B cell (primary cell): ENCODE data around the gene B3GNT7. TPM values are rescaled to one million over a fixed set of nuclear protein-coding genes. Genes with fewer than 3 reads are reported as not detected.

Experiments
- ATAC-seq: fragments of 200-7000 bp; cut with Tn5 transposase; one replicate; pipeline ENCODE4 v1.10.0; 2021; ENCODE audit warnings: low read depth, mild to moderate bottlenecking, moderate number of reproducible peaks, moderate library complexity
- CTCF ChIA-PET: fragments of 350-600 bp; sonication (Branson Sonifier 250); formaldehyde crosslinking; loops from one replicate; lab custom pipeline; 2021; ENCODE audit warnings: antibody characterized with exemption, inconsistent platforms; lab: Charles Lee
- POLR2A ChIA-PET: fragments of 350-600 bp; sonication (Branson Sonifier 250); formaldehyde crosslinking; loops from one replicate; lab custom pipeline; 2021; ENCODE audit warnings: antibody characterized with exemption; lab: Charles Lee
- DNase-seq: peaks from one replicate; pipeline ENCODE4 v3.0.0; 2013
- H2AFZ ChIP-seq: 2 replicates; pipeline ENCODE4 v1.6.1; 2012; ENCODE audit warnings: mild to moderate bottlenecking, low read depth, low read length; ENCODE audit not compliant: insufficient read depth, poor library complexity, severe bottlenecking
- H3K27ac ChIP-seq, 2 donors: 1 replicate in 1 of 2; 2 replicates in 1 of 2; pipeline ENCODE4 v1.5.1; 2012 to 2013; ENCODE audit warnings: low read length in 2 of 2, mild to moderate bottlenecking in 2 of 2, moderate library complexity in 1 of 2
- H3K27me3 ChIP-seq, 4 experiments: fragments of 200-600 bp in 1 of 4; sonication (generic) in 1 of 4; replicated peaks in 1 of 4; 1 replicate in 2 of 4; 2 replicates in 2 of 4; pipeline versions ENCODE4 v1.6.1 to v1.7.0; 2013 to 2016; ENCODE audit warnings: low read length in 3 of 4, mild to moderate bottlenecking in 2 of 4, mixed read lengths in 1 of 4, moderate library complexity in 1 of 4; ENCODE audit not compliant: insufficient read depth in 4 of 4, control insufficient read depth in 3 of 4; ENCODE audit errors: control extremely low read depth in 1 of 4
- H3K36me3 ChIP-seq, 2 experiments: replicated peaks in 1 of 2; 1 replicate in 1 of 2; 2 replicates in 1 of 2; pipeline versions ENCODE4 v1.6.1 to v1.7.1; 2013; ENCODE audit warnings: low read length in 1 of 2; ENCODE audit not compliant: insufficient read depth in 2 of 2, control insufficient read depth in 1 of 2; ENCODE audit errors: control extremely low read depth in 1 of 2, extremely low read depth in 1 of 2
- H3K4me1 ChIP-seq, 2 donors: fragments of 200-600 bp in 1 of 2; sonication (generic) in 1 of 2; 1 replicate in 1 of 2; 2 replicates in 1 of 2; pipeline versions ENCODE4 v1.5.1 to v1.6.1; 2013 to 2017; ENCODE audit warnings: low read length in 2 of 2; ENCODE audit not compliant: control insufficient read depth in 2 of 2, insufficient read depth in 2 of 2
- H3K4me2 ChIP-seq: replicated peaks from 2 replicates; pipeline ENCODE3; 2012; ENCODE audit warnings: mild to moderate bottlenecking, low read depth, low read length; ENCODE audit not compliant: poor library complexity, severe bottlenecking
- H3K4me3 ChIP-seq, 5 experiments: fragments of 200-600 bp in 1 of 5; sonication (generic) in 1 of 5; 1 replicate in 3 of 5; 2 replicates in 2 of 5; pipeline versions ENCODE4 v1.5.1 to v1.7.0; 2011 to 2016; ENCODE audit warnings: low read length in 4 of 5, mild to moderate bottlenecking in 4 of 5, low read depth in 2 of 5, control low read depth in 1 of 5, moderate library complexity in 1 of 5; ENCODE audit not compliant: insufficient read depth in 1 of 5; ENCODE audit errors: control extremely low read depth in 1 of 5, extremely low read depth in 1 of 5
- H3K79me2 ChIP-seq: fragments of 200-600 bp; sonication (generic); one replicate; pipeline ENCODE4 v1.6.0; 2016; ENCODE audit warnings: low read length; ENCODE audit not compliant: control insufficient read depth, insufficient read depth
- H3K9ac ChIP-seq: fragments of 200-600 bp; sonication (generic); 2 replicates; pipeline ENCODE4 v1.6.1; 2017; ENCODE audit warnings: mild to moderate bottlenecking, low read length, moderate library complexity
- H3K9me3 ChIP-seq, 3 donors: one replicate each; pipeline versions ENCODE4 v1.6.1 to v1.7.1; 2013; ENCODE audit warnings: low read length in 2 of 3; ENCODE audit not compliant: control insufficient read depth in 2 of 3, insufficient read depth in 1 of 3; ENCODE audit errors: control extremely low read depth in 1 of 3
- H4K20me1 ChIP-seq: 2 replicates; pipeline ENCODE4 v1.6.0; 2012; ENCODE audit warnings: mild to moderate bottlenecking, low read length; ENCODE audit not compliant: insufficient read depth, control insufficient read depth, poor library complexity, severe bottlenecking
- H3K27ac Mint-ChIP-seq: one replicate; pipeline ENCODE4 v1.8.0; 2021; ENCODE audit warnings: mixed read lengths
- H3K27me3 Mint-ChIP-seq: one replicate; pipeline ENCODE4 v1.8.0; 2021; ENCODE audit warnings: mixed read lengths
- H3K4me1 Mint-ChIP-seq: one replicate; pipeline ENCODE4 v1.8.0; 2021; ENCODE audit warnings: mixed read lengths
- H3K4me3 Mint-ChIP-seq: one replicate; pipeline ENCODE4 v1.8.0; 2021; ENCODE audit warnings: mixed read lengths
- H3K9me3 Mint-ChIP-seq: one replicate; pipeline ENCODE4 v1.8.0; 2022; ENCODE audit warnings: mixed read lengths; ENCODE audit not compliant: insufficient read depth
- EZH2 ChIP-seq: IDR thresholded peaks from 2 replicates; pipeline ENCODE4 v1.6.1; 2012; ENCODE audit warnings: borderline replicate concordance, low read depth, mild to moderate bottlenecking, moderate library complexity, low read length; ENCODE audit not compliant: insufficient read depth, poor library complexity, severe bottlenecking
- WGBS: methylation state at CpG from one replicate; pipeline ENCODE4 v1.1.5; 2013; ENCODE audit warnings: missing lambda C conversion rate; ENCODE audit not compliant: insufficient coverage; 5-methylcytosine and 5-hydroxymethylcytosine counted together
- intact Hi-C: fragments of 100-400 bp; cut with micrococcal nuclease; formaldehyde crosslinking; loops from one replicate; pipeline ENCODE4 v1.10.0; 2022
- polyA plus RNA-seq: library from polyadenylated mRNA; depleted of rRNA; stranded (reverse); fragments of >200 nt; gene quantifications from 2 replicates; pipeline ENCODE4 v1.2.3, GENCODE V29; 2012
- total RNA-seq, 2 donors: library from RNA; stranded (reverse); fragments of 120-200 nt in 1 of 2; gene quantifications; 1 replicate in 1 of 2; 2 replicates in 1 of 2; pipeline versions ENCODE4 v1.2.3 to v1.2.4, GENCODE V29; 2013 to 2022
- TF ChIP-seq, protein P1 (sequence below): fragments of 200-600 bp; IDR thresholded peaks from one replicate; pipeline ENCODE4 v1.8.0; 2022; ENCODE audit warnings: antibody characterized with exemption, mild to moderate bottlenecking

Gene B3GNT7
- total and polyA plus RNA-seq, 2 donors (not counting 1 experiment from before 2014, with no cell fraction given): 5.7 to 14.3 TPM

DNA sequence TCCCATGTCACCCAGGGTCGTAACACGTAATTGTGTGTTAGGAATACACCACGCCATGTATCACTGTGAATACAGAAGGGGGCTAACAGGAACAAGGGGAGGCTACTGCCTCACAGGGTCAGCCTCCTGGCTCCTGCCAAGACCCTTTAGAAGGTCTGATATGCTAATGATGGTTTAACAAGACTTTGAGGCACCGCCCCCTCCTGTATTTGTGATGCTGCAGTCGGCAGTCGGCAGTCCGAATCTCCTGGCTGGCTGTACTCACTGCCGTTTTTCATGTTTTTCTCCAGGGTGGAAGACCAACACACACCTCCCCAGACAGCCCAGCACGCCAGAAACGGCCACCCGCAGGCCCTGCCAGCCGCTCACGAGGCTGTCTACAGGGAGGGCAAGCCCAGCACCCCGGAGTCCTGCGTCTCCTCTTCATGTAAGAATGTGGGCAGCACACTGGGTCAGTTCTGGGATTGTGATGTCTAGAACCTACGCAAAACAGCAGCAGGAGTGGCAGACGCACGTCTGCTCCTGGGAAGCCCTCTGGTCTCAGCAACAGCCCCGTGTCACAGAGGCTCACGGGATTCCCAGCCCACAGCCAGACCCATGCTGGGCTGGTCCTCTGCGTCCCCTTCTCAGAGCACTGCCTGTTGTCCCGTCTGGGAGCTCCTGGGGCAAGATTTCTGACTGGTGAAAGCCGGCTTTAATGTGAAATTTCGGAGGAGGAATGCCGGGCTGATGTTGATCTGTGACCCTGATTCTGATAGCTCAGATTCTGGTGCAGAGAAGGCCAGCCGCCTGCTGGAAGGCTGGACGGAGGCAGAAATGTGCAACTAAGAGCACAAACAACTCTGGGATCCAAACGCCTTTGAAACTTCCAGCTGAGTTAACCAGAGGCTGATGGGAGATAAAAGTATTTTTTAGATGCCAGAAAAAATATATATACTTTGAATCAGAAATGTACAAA is 39.7 kb upstream of the B3GNT7 start:
- Histone ChIP-seq H3K27ac (no peak overlapping the region), H3K9me3 (no peaks in the 10 kb centered on the region), H3K36me3 (no peaks in the 10 kb centered on the region), H3K4me1 (no peaks in the 10 kb centered on the region), H2AFZ (no peak overlapping the region), H3K79me2 (no peaks in the 10 kb centered on the region), H3K27me3 (no peaks in the 10 kb centered on the region), H3K4me2 (no peak overlapping the region), H4K20me1 (no peaks in the 10 kb centered on the region), H3K9ac (no peak overlapping the region), H3K4me3 (no peak overlapping the region)
- Mint-ChIP-seq H3K4me1 (peaks cover under 1% of the 10 kb centered on the region), H3K27me3 (no peaks in the 10 kb centered on the region), H3K27ac (no peak overlapping the region), H3K4me3 (no peak overlapping the region), H3K9me3 (no peaks in the 10 kb centered on the region)
- ChIA-PET POLR2A (interaction anchor here (0.6 kb wide), 1 partner anchor 38 kb away, joined by 3 read pairs; no protein-coding TSS in a partner anchor), CTCF (interaction anchor here (0.6 kb wide), 1 partner anchor 13 kb away, joined by 3 read pairs; no protein-coding TSS in a partner anchor)
- intact Hi-C loops: no loop called here
- no peak for ATAC-seq
- DNase-seq: no peak
- 88% methylated on average over 27 of the region's 28 CpGs for WGBS
- TF ChIP-seq, protein P1, sequence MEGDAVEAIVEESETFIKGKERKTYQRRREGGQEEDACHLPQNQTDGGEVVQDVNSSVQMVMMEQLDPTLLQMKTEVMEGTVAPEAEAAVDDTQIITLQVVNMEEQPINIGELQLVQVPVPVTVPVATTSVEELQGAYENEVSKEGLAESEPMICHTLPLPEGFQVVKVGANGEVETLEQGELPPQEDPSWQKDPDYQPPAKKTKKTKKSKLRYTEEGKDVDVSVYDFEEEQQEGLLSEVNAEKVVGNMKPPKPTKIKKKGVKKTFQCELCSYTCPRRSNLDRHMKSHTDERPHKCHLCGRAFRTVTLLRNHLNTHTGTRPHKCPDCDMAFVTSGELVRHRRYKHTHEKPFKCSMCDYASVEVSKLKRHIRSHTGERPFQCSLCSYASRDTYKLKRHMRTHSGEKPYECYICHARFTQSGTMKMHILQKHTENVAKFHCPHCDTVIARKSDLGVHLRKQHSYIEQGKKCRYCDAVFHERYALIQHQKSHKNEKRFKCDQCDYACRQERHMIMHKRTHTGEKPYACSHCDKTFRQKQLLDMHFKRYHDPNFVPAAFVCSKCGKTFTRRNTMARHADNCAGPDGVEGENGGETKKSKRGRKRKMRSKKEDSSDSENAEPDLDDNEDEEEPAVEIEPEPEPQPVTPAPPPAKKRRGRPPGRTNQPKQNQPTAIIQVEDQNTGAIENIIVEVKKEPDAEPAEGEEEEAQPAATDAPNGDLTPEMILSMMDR: no peak
- TF ChIP-seq EZH2: no peak

DNA sequence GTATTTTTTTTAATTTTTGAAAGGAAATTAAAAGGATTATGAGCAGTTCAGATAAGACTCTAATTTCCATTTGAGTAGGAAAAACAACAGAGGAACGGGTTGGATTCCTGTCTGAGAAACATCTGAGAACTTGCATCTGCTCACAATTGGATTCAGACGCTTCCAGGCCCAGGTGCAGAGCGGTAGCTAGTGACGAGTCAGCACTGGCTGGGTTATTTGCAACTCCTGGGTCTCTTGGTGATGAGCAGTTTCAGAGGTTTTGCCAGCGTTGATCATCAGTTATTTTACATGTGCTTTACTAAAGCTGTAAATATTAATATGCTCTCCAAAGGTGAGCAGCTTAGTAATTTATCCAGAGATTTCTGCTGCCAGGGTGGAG is 39.1 kb upstream of the B3GNT7 start:
- H3K4me1 ChIP-seq: peaks cover under 1% of the 10 kb centered on the region in 2 donors
- H3K9me3 Mint-ChIP-seq: no peaks in the 10 kb centered on the region
- no peaks in the 10 kb centered on the region for H3K36me3 ChIP-seq
- no peak overlapping the region for H2AFZ ChIP-seq
- DNase-seq (no peak), ATAC-seq (no peak)
- H3K4me2 ChIP-seq: no peak overlapping the region
- TF ChIP-seq, protein P1: no peak
- TF ChIP-seq EZH2: no peak
- no peaks in the 10 kb centered on the region for H3K27me3 Mint-ChIP-seq
- 80% methylated on average over 2 of the region's 5 CpGs for WGBS
- ChIA-PET CTCF (no interaction called here), POLR2A (interaction anchor here (0.6 kb wide), 1 partner anchor 37 kb away, joined by 3 read pairs; no protein-coding TSS in a partner anchor)
- H3K4me1 Mint-ChIP-seq: peaks cover 4% of the 10 kb centered on the region
- no peak overlapping the region for H3K4me3 Mint-ChIP-seq
- H3K27ac Mint-ChIP-seq: no peak overlapping the region
- no peak overlapping the region for H3K9ac ChIP-seq
- H3K27ac ChIP-seq: no peak overlapping the region
- H3K9me3 ChIP-seq: no peaks in the 10 kb centered on the region
- no peaks in the 10 kb centered on the region for H3K27me3 ChIP-seq
- no peaks in the 10 kb centered on the region for H4K20me1 ChIP-seq
- no peaks in the 10 kb centered on the region for H3K79me2 ChIP-seq
- H3K4me3 ChIP-seq: no peak overlapping the region
- intact Hi-C loops: no loop called here
